ENCODE results near the gene SLC16A11.
"Not testable (repeated sequence)": the region's sequence is repeated elsewhere in the genome, so short reads cannot be mapped to it uniquely, and the experiment has no call there.

SLC16A11 gene

GRCh38 chr17:7004398-7005253, 39.3 kb downstream of the SLC16A11 start:
- DNase-seq: no peak

- DNase-seq: no peak
Measured at GRCh38 chr17:7003745-7004144, 40.1 kb downstream of the SLC16A11 start.

GRCh38 chr17:7002288-7003047, 41.4 kb downstream of the SLC16A11 start:
- no peak for DNase-seq

- DNase-seq: peak; percentile 45
Measured at GRCh38 chr17:7001318-7001961, 42.5 kb downstream of the SLC16A11 start.

GRCh38 chr17:6998855-6999508, 44.9 kb downstream of the SLC16A11 start:
- DNase-seq: no peak

GRCh38 chr17:6997171-6997570, 46.7 kb downstream of the SLC16A11 start:
- DNase-seq: no peak

GRCh38 chr17:6996256-6997011, 47.5 kb downstream of the SLC16A11 start:
- no peak for DNase-seq

- no peak for DNase-seq
Measured at GRCh38 chr17:6995500-6996255, 48.2 kb downstream of the SLC16A11 start, which contains the start of gene ALOX12. Gene ALOX12 (plus strand): TSS chr17:6996049. CDS start chr17:6996118, 69 bp downstream.

- no peak for DNase-seq
Measured at GRCh38 chr17:6994666-6995256, 49.1 kb downstream of the SLC16A11 start.

- DNase-seq: no peak
Measured at GRCh38 chr17:6994118-6994598, 49.7 kb downstream of the SLC16A11 start.

- not testable (repeated sequence) for DNase-seq
Measured at GRCh38 chr17:6993613-6994056, 50.3 kb downstream of the SLC16A11 start.
